GDM1 (cell line): Measurements from ENCODE around the gene CDC42EP4.
"Not testable (repeated sequence)": the region's sequence is repeated elsewhere in the genome, so short reads cannot be mapped to it uniquely, and the experiment has no call there.

Source experiments
- DNase-seq: peaks from one replicate; lab custom pipeline; 2025; lab: John Stamatoyannopoulos, UW

Gene CDC42EP4

GRCh38 chr17:73320601-73321264 lies 8.9 kb upstream of the CDC42EP4 start:
- no peak for DNase-seq

DNA sequence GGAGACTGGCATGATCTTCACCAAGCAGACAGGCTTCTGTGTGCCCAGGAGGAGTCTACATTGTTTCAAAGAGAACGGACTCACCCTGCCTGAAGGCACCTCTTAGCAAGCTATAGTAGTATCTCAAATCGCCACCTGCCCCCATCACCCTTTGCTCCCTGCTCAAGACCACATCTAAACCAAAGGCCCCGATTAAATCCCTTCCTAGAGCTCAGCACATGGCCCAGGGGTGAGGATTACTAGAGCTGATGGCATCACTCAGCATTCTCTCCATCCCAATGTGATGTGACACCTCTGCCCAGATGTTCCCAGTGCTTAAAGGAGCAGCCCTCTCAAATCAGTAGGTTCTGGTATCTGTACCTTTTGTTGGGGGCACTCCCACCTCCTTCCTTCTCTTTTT lies 8.0 kb upstream of the CDC42EP4 start:
- no peak for DNase-seq

DNA sequence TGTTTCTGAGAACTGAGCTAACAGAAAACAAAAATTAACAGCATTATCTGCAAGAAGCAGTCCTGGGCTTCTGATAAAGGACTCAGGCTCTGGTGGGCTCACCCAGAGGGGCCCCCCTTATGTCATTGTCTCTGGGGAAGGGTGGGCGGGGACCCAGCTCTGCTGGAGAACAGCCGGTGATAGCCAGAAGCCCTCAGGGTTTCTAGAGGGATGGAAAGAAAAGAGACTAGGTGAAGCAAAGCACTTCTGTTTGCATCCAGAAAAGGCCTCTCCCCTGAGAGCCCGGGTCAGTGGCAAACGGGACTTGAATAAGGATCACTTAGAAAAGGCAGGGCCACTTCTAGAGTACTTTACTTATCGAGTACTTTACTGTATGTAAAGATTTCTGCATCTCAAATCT lies 7.0 kb upstream of the CDC42EP4 start:
- DNase-seq, result no peak

DNA sequence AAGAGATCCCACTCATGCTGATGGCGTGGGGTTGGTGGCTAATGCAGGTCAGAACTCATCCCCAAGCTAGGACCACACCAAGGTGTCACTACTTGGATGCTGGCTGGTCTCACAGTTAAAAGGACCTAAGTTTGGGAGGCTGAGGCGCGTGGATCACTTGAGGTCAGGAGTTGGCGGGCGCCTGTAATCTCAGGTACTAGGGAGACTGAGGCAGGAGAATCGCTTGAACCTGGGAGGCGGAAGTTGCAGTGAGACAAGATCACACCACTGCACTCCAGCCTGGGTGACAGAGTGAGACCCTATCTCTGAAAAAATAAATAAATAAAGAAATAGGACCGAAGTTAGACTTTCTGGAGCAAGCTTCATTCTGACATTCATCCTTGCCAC lies 6.6 kb upstream of the CDC42EP4 start:
- DNase-seq, result no peak

GRCh38 chr17:73317513-73318426 lies 6.0 kb upstream of the CDC42EP4 start:
- no peak for DNase-seq

- DNase-seq, result no peak
These were observed 5.2 kb upstream of the CDC42EP4 start for GRCh38 chr17:73316919-73317505.

GRCh38 chr17:73315471-73315870 lies 3.7 kb upstream of the CDC42EP4 start:
- DNase-seq, result no peak

DNA sequence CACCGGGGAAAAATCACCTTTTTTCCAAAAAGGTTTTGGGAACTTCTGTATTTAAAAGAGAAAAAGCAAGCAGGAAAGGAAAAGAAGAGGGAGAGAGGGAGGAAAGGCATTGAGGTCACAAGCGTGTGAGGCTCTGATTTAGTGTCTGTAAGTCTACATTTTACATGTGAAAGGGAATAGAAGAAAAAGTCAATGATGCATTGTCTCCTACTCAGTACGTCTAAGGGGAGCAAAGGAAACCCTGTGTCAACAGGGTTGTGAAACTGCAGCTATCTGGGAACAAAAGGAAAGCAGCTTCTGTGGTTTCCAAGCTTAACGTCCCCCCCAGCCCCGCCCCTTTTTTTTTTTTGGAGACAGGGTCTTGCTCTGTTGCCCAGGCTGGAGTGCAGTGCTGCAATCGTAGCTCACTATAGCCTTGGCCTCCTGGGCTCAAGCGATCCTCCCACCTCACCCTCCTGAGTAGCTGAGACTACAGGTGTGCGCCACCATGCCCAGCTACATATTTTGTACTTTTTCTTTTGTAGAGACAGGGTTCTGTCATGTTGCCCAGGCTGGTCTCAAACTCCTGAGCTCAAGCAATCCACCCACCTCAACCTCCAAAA lies 1.8 kb upstream of the CDC42EP4 start:
- no peak for DNase-seq

- DNase-seq, result not testable (repeated sequence)
These were observed 1.1 kb upstream of the CDC42EP4 start for GRCh38 chr17:73312887-73313286.

GRCh38 chr17:73311428-73311780 lies 397 bp downstream of the CDC42EP4 start:
- DNase-seq, result no peak

GRCh38 chr17:73309727-73310596 lies 1.8 kb downstream of the CDC42EP4 start:
- DNase-seq, result no peak

DNA sequence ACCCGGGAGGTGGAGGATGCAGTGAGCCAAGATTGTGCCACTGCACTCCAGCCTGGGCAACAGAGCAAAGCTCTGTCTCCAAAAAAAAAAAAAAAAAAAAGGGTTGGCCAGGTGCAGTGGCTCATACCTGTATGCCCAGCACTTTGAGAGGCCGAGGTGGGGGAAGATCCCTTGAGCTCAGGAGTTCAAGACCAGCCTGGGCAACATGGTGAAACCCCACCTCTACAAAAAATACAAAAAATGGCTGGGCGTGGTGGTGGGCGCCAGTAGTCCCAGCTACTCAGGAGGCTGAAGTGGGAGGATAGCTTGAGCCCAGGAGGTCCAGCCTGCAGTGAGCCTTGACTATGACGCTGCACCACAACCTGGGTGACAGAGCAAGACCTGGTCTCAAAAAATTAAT lies 2.8 kb downstream of the CDC42EP4 start:
- not testable (repeated sequence) for DNase-seq

- DNase-seq, result no peak
These were observed 3.6 kb downstream of the CDC42EP4 start for GRCh38 chr17:73308017-73308823.

DNA sequence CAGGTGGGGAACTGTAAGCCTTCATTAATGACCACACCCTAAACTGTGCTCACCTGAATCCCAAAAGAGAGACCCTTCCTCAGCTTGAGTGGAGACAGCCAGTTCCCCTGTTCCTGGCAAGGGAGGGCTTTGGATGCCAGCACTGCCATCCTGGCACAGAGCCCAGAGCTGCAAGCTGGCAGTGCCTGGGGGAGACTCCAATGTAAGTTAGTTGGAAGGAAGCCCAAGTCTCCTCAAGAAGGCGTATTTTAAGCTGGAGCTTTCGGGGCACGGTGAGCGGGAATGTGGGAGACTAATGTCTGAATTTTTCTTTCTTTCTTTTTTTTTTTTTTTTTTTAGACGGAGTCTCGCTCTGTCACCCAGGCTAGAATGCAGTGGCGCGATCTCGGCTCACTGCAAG lies 4.7 kb downstream of the CDC42EP4 start:
- no peak for DNase-seq

DNA sequence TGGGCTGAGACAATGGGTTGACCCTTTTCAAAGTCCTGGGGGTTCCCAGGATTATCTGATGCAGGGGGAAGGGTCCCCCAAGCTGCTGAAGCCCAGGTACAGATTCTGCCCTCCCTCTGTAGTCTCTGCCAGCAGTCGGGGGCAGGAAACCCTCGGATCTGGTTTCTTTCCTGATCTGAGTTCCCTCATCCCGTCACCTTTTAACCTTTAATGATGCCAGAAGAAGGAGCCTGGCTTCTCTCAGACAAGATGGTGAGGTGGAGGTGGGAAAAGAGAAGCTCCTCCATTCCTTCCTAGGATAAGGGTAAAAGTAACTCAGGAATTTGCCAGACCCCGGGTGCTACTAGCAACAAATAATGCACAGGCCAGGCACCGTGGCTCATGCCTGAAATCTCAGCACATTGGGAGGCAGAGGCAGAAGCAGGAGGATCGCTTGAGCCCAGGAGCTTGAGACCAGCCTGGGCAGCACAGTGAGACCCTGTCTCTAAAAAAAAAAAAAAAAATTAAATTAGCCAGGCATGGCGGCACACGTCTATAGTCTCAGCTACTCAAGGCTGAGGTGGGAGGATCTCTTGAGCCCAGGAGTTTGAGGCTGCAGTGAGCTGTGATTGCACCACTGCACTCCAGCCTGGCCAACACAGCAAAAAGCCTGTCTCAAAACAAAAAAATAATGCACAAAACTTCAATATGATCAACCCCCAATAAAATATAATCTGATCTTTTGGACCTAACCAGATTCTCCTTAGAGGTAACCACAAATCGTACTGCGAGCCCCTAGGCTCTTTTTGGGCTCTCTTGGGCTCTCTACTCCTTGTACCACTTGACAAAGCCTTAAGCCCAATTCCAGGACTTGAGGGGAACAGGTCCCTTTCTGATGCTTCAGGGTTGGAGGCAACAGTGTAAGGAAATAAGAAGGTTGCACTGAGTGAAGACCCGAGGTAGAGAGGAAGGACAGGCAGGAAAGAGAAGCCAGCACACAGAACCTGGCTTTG lies 5.7 kb downstream of the CDC42EP4 start:
- DNase-seq, result no peak

DNA sequence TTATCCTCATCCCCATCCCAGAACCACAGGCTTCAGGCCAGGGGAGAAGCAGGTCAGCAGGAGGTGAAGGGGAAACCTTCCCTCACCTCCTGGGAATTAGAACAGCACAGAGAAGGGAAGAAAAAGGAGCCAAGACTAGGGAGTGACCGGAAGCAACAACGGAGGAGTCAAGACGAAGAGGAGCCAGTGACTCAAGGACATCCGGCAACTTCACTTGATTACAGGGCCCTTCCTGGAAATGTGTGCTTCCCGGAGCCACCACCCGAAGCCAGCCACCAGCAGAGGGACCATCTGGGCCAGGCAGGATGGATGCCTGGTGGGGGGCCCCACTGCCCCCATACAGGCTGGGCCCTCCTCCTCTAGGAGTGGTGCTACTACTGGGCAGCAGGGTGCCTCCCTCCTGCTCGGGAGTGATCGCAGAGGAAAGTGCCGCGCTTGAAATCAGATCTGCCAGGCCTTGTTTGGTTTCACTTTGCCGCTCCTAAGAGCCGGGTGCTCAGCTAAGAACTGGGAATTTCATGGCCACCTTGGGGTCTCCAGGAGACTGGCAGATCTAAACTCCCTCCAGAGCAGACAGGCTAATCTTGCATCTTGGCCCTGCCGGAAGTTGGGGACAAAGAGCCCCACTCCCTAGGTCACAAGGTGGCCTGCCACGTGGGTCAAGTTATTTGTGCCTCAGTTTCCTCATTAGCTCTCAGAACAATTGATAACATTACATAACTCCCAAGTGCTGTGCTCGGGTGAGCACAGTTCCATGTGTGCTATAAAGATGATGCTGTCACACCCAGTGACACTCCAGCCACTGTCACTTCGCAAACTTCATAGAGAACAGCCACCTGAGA lies 6.6 kb downstream of the CDC42EP4 start:
- no peak for DNase-seq

- DNase-seq, result no peak
These were observed 7.4 kb downstream of the CDC42EP4 start for GRCh38 chr17:73304438-73304837.

GRCh38 chr17:73302189-73302588 lies 9.6 kb downstream of the CDC42EP4 start:
- no peak for DNase-seq

GRCh38 chr17:73301369-73301768 lies 10.4 kb downstream of the CDC42EP4 start:
- DNase-seq, result no peak
